A549 (cell line): ENCODE measurements around the gene DCK. TPM values are rescaled to one million over a fixed set of nuclear protein-coding genes. Genes with fewer than 3 reads are reported as not detected.
"Not testable (repeated sequence)": the region's sequence is repeated elsewhere in the genome, so short reads cannot be mapped to it uniquely, and the experiment has no call there.

ENCODE experiments used
- ATAC-seq, 2 experiments: fragments of 200-7000 bp in 1 of 2; fragments of >200 bp in 1 of 2; cut with Nextera tagmentation in 1 of 2; cut with Tn5 transposase in 1 of 2; 3 replicates each; pipeline versions ENCODE4 v1.8.0 to v1.9.1; 2018 to 2020; ENCODE audit warnings: mild to moderate bottlenecking in 1 of 2, moderate library complexity in 1 of 2
- CTCF ChIA-PET: fragments of 300-600 bp; sonication (Branson Sonifier 250); formaldehyde crosslinking; extraction: SDS; loops from one replicate; lab custom pipeline; 2021; ENCODE audit warnings: antibody characterized with exemption, inconsistent platforms; lab: Yijun Ruan, JAX
- POLR2A ChIA-PET: fragments of 350-600 bp; formaldehyde crosslinking; extraction: SDS; loops from one replicate; lab custom pipeline; 2021; ENCODE audit warnings: antibody characterized with exemption, inconsistent platforms; lab: Yijun Ruan, JAX
- DNase-seq, 2 experiments: peaks; one replicate each; pipeline versions ENCODE4 v3.0.0 to v3.0.0-alpha.2; 2011 to 2016; ENCODE audit warnings: low read depth in 1 of 2, low spot score in 1 of 2
- FAIRE-seq: peaks from 2 replicates; lab custom pipeline; 2011; peaks lifted over from hg19 to GRCh38; lab: Jason Lieb, UNC
- H3K27ac ChIP-seq, 2 experiments: fragments of >200 bp; sonication (Bioruptor Twin); formaldehyde crosslinking; 3 replicates each; pipeline ENCODE4 v1.5.1; 2016 to 2017
- H3K4me1 ChIP-seq: fragments of >200 bp; sonication (Bioruptor Twin); formaldehyde crosslinking; 3 replicates; pipeline ENCODE4 v1.6.1; 2016
- H3K4me2 ChIP-seq: fragments of >200 bp; sonication (Bioruptor Twin); formaldehyde crosslinking; 3 replicates; pipeline ENCODE4 v1.6.1; 2016
- H3K4me3 ChIP-seq: fragments of >200 bp; sonication (Bioruptor Twin); formaldehyde crosslinking; 3 replicates; pipeline ENCODE4 v1.5.1; 2016
- H3K9me3 ChIP-seq: fragments of >200 bp; sonication (Bioruptor Twin); formaldehyde crosslinking; 3 replicates; pipeline ENCODE4 v1.6.1; 2016
- BHLHE40 ChIP-seq: IDR thresholded peaks from 2 replicates; pipeline ENCODE4 v1.6.1; 2012; ENCODE audit warnings: low read depth, low read length, inconsistent platforms
- CHD4 ChIP-seq: fragments of 200-600 bp; sonication (generic); IDR thresholded peaks from 2 replicates; pipeline ENCODE4 v1.6.1; 2016; ENCODE audit warnings: antibody characterized with exemption, mild to moderate bottlenecking, borderline replicate concordance
- EP300 ChIP-seq, 2 experiments: fragments of >200 bp; sonication (Bioruptor Twin); formaldehyde crosslinking; IDR thresholded peaks; 2 replicates in 1 of 2; 3 replicates in 1 of 2; pipeline ENCODE4 v1.6.1; 2016 to 2017
- HDAC2 ChIP-seq: fragments of 200-600 bp; sonication (generic); IDR thresholded peaks from 2 replicates; pipeline ENCODE4 v1.6.1; 2016
- HEYL ChIP-seq: fragments of 250-450 bp; sonication (Bioruptor Pico); IDR thresholded peaks from 2 replicates; pipeline ENCODE4 v1.8.0; 2021; ENCODE audit warnings: mild to moderate bottlenecking, moderate library complexity
- JUN ChIP-seq, 2 experiments: fragments of >200 bp; sonication (Bioruptor Twin); formaldehyde crosslinking; IDR thresholded peaks; 2 replicates in 1 of 2; 3 replicates in 1 of 2; pipeline ENCODE4 v1.6.1; 2016 to 2017
- MYC ChIP-seq: IDR thresholded peaks from 2 replicates; pipeline ENCODE4 v1.6.1; 2012; ENCODE audit warnings: mild to moderate bottlenecking, inconsistent platforms, low read length, improper control_type of control experiment, borderline replicate concordance
- POLR2AphosphoS2 ChIP-seq: conservative IDR thresholded peaks from 2 replicates; pipeline ENCODE4 v1.6.1; 2012; ENCODE audit warnings: low read length, improper control_type of control experiment, inconsistent platforms
- RAD21 ChIP-seq, 2 experiments: fragments of >200 bp in 1 of 2; sonication (Bioruptor Twin) in 1 of 2; formaldehyde crosslinking in 1 of 2; IDR thresholded peaks in 1 of 2; conservative IDR thresholded peaks in 1 of 2; 2 replicates in 1 of 2; 3 replicates in 1 of 2; pipeline ENCODE4 v1.6.1; 2012 to 2018; ENCODE audit warnings: inconsistent platforms in 1 of 2
- ZNF302 ChIP-seq: fragments of 250-450 bp; sonication (Bioruptor Pico); IDR thresholded peaks from 2 replicates; pipeline ENCODE4 v1.9.0; 2021; ENCODE audit warnings: inconsistent platforms, mild to moderate bottlenecking, moderate library complexity
- ZSCAN20 ChIP-seq: fragments of 250-450 bp; sonication (Bioruptor Pico); IDR thresholded peaks from 2 replicates; pipeline ENCODE4 v1.8.0; 2022; ENCODE audit warnings: mild to moderate bottlenecking, moderate library complexity
- WGBS: methylation state at CpG from one replicate; pipeline ENCODE4 v1.1.6; 2017; ENCODE audit errors: missing lambda C conversion rate; 5-methylcytosine and 5-hydroxymethylcytosine counted together
- polyA plus RNA-seq, 4 experiments: library from polyadenylated mRNA; depleted of rRNA in 3 of 4; stranded (reverse); fragments of >200 nt; fragmentation: RNase III in 1 of 4; extraction: RNeasy Plus Mini Kit Qiagen cat#74134 plus additional on column Dnase treatment in 1 of 4; gene quantifications; 2 replicates in 3 of 4; 3 replicates in 1 of 4; pipeline ENCODE4 v1.2.3, GENCODE V29; 2011 to 2017
- TF ChIP-seq, protein P1 (sequence below): fragments of 150-350 bp; IDR thresholded peaks from 2 replicates; pipeline ENCODE4 v1.6.1; 2014; ENCODE audit warnings: low read depth, mild to moderate bottlenecking, low read length
- TF ChIP-seq, protein P2 (sequence below): IDR thresholded peaks from 2 replicates; pipeline ENCODE4 v1.6.1; 2012
- TF ChIP-seq, protein P3 (sequence below): fragments of >200 bp; sonication (Bioruptor Twin); formaldehyde crosslinking; IDR thresholded peaks from 2 replicates; pipeline ENCODE4 v1.6.1; 2016
- TF ChIP-seq, protein P4 (sequence below): fragments of 450-650 bp; IDR thresholded peaks from 2 replicates; pipeline ENCODE4 v1.6.1; 2014; ENCODE audit warnings: antibody characterized with exemption
- TF ChIP-seq, protein P5 (sequence below): fragments of 200-600 bp; sonication (generic); IDR thresholded peaks from 2 replicates; pipeline ENCODE4 v1.6.1; 2016; ENCODE audit warnings: antibody characterized with exemption, mild to moderate bottlenecking, moderate library complexity

Gene DCK
- polyA plus RNA-seq, 2 of the 4 experiments (the other 2 are of a cell fraction), result 20.0 to 20.6 TPM

DNA sequence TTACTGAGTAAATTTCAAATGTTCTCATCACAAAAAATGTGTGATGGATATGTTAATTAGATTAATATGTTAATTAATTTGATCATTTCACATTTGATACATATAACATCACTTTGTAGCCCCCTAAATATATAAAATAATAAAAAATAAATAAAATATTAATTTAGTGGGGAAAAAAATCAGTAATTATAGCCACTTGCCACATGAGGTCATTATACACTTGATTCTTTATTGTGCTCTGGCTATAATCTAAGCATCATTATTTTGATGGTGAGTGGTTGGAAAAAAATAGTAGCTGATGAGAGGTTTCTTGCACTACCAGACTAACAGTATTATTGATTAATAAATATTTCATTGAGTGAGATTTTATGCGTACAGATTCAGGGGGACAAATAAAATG lies 57.4 kb downstream of the DCK start:
- H3K4me2 ChIP-seq, result no peak overlapping the region
- TF ChIP-seq, protein P1, sequence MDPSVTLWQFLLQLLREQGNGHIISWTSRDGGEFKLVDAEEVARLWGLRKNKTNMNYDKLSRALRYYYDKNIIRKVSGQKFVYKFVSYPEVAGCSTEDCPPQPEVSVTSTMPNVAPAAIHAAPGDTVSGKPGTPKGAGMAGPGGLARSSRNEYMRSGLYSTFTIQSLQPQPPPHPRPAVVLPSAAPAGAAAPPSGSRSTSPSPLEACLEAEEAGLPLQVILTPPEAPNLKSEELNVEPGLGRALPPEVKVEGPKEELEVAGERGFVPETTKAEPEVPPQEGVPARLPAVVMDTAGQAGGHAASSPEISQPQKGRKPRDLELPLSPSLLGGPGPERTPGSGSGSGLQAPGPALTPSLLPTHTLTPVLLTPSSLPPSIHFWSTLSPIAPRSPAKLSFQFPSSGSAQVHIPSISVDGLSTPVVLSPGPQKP, result no peak
- TF ChIP-seq RAD21 (conservative IDR thresholded peaks at IDR 0.05 in 1 of 2, IDR thresholded peaks at IDR 0.05 in 1 of 2), result peak in 1 of 2 experiments; percentile 35; a peak in 1 of 5 replicates
- H3K4me3 ChIP-seq, result no peak overlapping the region
- ChIA-PET CTCF (no interaction called here), POLR2A (no interaction called here)
- 68% methylated on average over 1 of the region's 1 CpG for WGBS
- H3K9me3 ChIP-seq, result no peaks in the 10 kb centered on the region; the same call in 2 of the 3 replicates
- H3K27ac ChIP-seq, result no peak overlapping the region
- no peaks in the 10 kb centered on the region for H3K4me1 ChIP-seq
- FAIRE-seq, result no peak
- no peak for DNase-seq
- no peak for ATAC-seq

DNA sequence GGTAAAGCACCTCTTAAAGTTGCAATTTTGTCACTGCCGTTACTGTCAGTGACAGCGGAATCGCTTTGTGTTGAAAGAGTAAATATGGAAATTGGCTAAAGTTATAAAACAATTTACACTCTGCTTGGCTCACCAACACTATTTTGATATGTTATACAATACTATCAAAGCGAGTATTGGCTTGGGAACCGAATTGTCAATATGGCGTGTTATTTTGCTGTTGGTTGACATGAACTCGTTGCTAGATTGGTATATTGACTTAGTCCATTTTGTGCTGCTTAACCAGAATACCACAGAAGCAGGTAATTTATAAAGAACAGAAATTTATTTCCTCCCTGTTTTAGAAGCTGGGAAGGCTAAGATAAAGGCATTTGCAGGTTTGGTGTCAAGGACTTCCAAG lies 58.6 kb downstream of the DCK start:
- TF ChIP-seq, protein P2, sequence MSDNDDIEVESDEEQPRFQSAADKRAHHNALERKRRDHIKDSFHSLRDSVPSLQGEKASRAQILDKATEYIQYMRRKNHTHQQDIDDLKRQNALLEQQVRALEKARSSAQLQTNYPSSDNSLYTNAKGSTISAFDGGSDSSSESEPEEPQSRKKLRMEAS, result no peak
- TF ChIP-seq CHD4 (no peak), HEYL (CRISPR knock-in tag) (no peak), POLR2AphosphoS2 (no peak), ZNF302 (CRISPR knock-in tag) (no peak)
- TF ChIP-seq, protein P3, sequence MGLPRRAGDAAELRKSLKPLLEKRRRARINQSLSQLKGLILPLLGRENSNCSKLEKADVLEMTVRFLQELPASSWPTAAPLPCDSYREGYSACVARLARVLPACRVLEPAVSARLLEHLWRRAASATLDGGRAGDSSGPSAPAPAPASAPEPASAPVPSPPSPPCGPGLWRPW, result no peak
- H3K4me1 ChIP-seq, result no peaks in the 10 kb centered on the region
- ATAC-seq (no peak), DNase-seq (no peak), FAIRE-seq (no peak)
- POLR2A ChIA-PET, result no interaction called here
- H3K27ac ChIP-seq, result no peak overlapping the region
- no peak overlapping the region for H3K4me2 ChIP-seq
- H3K4me3 ChIP-seq, result no peak overlapping the region
- CTCF ChIA-PET, result no interaction called here
- H3K9me3 ChIP-seq, result no peaks in the 10 kb centered on the region
- 79% methylated on average over 7 of the region's 7 CpGs for WGBS

DNA sequence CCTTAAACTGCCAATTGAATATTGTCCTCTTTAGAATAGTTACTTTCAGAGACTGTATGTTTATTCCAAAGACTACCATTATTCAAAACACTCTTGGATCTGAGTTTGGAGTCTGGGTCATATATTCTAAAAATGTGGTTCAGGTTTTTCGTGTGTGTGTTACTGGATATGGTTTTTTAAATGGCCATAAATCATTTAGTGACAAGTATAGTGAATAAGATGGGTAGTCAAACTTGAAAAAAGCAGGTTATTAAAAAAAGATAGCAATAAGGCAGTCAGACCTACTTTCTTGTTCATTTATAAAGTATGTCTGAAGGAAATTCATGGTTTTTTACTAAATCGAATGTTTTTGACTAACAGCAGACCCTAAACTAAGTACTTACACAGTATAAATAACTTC lies 59.3 kb downstream of the DCK start:
- Histone ChIP-seq H3K9me3 (no peaks in the 10 kb centered on the region), H3K4me2 (no peak overlapping the region), H3K4me1 (no peaks in the 10 kb centered on the region), H3K4me3 (no peak overlapping the region), H3K27ac (no peak overlapping the region)
- POLR2A ChIA-PET, result no interaction called here
- 9% methylated on average over 2 of the region's 2 CpGs for WGBS
- ATAC-seq (no peak), FAIRE-seq (no peak), DNase-seq (no peak)
- CTCF ChIA-PET, result no interaction called here
- TF ChIP-seq, protein P4, sequence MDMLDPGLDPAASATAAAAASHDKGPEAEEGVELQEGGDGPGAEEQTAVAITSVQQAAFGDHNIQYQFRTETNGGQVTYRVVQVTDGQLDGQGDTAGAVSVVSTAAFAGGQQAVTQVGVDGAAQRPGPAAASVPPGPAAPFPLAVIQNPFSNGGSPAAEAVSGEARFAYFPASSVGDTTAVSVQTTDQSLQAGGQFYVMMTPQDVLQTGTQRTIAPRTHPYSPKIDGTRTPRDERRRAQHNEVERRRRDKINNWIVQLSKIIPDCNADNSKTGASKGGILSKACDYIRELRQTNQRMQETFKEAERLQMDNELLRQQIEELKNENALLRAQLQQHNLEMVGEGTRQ, result no peak

DNA sequence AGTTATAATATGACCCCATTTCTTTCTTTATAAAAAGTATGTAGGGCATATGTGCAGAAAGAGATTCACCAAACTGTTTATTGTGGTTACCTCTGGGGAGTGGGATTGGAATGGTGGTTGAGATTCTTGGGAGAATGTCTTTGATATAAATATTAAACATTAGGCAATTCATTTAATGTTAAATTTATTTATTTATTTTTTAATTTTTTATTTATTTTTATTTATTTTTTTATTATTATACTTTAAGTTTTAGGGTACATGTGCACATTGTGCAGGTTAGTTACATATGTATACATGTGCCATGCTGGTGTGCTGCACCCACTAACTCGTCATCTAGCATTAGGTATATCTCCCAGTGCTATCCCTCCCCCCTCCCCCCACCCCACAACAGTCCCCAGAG lies 60.2 kb downstream of the DCK start:
- H3K4me3 ChIP-seq, H3K27ac ChIP-seq, POLR2A ChIA-PET, ATAC-seq, DNase-seq, H3K4me2 ChIP-seq, H3K9me3 ChIP-seq, H3K4me1 ChIP-seq, FAIRE-seq, CTCF ChIA-PET: not testable (repeated sequence)
- WGBS, result 0% methylated on average over 1 of the region's 1 CpG

DNA sequence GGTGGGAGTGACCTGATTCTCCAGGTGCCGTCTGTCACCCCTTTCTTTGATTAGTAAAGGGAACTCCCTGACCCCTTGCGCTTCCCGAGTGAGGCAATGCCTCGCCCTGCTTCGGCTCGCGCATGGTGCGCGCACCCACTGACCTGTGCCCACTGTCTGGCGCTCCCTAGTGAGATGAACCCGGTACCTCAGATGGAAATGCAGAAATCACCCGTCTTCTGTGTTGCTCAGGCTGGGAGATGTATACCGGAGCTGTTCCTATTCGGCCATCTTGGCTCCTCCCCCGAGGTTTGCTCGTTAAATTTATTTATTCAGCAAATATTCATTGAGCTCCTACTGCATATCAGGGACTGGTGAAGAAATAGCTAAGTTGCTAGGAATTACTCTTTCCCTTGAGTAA lies 66.1 kb downstream of the DCK start:
- CTCF ChIA-PET, result interaction anchor here (1.1 kb wide), 1 partner anchor 549 kb away, joined by 3 read pairs; no protein-coding TSS in a partner anchor
- H3K9me3 ChIP-seq, H3K4me2 ChIP-seq, FAIRE-seq, H3K4me1 ChIP-seq, H3K4me3 ChIP-seq, DNase-seq, POLR2A ChIA-PET, ATAC-seq, H3K27ac ChIP-seq: not testable (repeated sequence)
- WGBS, result 81% methylated on average over 15 of the region's 16 CpGs

DNA sequence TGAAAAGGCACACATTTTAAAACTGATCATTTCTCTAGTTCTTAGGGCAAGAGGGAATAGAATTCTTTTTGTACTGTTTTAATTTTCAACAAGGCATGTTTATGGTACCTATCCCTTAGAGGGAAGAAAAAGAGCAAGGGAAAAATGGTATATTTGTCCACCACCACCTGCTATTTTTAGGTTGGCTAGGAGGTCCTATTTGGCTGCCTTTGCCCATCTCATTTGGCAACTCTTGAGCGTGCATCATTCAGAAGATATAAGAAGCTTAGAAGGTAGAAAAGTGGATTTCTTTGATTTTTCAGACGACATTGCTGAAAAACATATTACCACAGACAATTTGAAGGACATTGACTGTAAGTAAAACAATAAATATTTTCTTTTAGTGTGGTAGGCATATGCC lies 69.0 kb downstream of the DCK start:
- ChIA-PET POLR2A (no interaction called here), CTCF (no interaction called here)
- H3K4me1 ChIP-seq, result peaks cover 17% of the 10 kb centered on the region
- no peak for ATAC-seq
- no peak overlapping the region for H3K4me3 ChIP-seq
- 68% methylated on average over 2 of the region's 2 CpGs for WGBS
- no peaks in the 10 kb centered on the region for H3K9me3 ChIP-seq
- no peak overlapping the region for H3K4me2 ChIP-seq
- no peak for DNase-seq
- H3K27ac ChIP-seq, result no peak overlapping the region
- FAIRE-seq, result no peak
- TF ChIP-seq JUN (IDR thresholded peaks at IDR 0.05) (no peak), MYC (no peak), HDAC2 (no peak), BHLHE40 (no peak), ZSCAN20 (CRISPR knock-in tag) (no peak), EP300 (IDR thresholded peaks at IDR 0.05) (no peak)
- TF ChIP-seq, protein P5, sequence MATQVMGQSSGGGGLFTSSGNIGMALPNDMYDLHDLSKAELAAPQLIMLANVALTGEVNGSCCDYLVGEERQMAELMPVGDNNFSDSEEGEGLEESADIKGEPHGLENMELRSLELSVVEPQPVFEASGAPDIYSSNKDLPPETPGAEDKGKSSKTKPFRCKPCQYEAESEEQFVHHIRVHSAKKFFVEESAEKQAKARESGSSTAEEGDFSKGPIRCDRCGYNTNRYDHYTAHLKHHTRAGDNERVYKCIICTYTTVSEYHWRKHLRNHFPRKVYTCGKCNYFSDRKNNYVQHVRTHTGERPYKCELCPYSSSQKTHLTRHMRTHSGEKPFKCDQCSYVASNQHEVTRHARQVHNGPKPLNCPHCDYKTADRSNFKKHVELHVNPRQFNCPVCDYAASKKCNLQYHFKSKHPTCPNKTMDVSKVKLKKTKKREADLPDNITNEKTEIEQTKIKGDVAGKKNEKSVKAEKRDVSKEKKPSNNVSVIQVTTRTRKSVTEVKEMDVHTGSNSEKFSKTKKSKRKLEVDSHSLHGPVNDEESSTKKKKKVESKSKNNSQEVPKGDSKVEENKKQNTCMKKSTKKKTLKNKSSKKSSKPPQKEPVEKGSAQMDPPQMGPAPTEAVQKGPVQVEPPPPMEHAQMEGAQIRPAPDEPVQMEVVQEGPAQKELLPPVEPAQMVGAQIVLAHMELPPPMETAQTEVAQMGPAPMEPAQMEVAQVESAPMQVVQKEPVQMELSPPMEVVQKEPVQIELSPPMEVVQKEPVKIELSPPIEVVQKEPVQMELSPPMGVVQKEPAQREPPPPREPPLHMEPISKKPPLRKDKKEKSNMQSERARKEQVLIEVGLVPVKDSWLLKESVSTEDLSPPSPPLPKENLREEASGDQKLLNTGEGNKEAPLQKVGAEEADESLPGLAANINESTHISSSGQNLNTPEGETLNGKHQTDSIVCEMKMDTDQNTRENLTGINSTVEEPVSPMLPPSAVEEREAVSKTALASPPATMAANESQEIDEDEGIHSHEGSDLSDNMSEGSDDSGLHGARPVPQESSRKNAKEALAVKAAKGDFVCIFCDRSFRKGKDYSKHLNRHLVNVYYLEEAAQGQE, result no peak
- TF ChIP-seq, protein P4, result no peak
